Stimulated activated CD4-positive, alpha-beta T cell treated with anti-CD3 and anti-CD28 coated beads, TNF-alpha, amount 100 ng/mL, for 48 hours (primary cell): ENCODE data around the gene ADCYAP1R1.

Experiments
- DNase-seq, 3 donors: peaks; one replicate each; pipeline ENCODE4 v3.0.0-alpha.2; 2020; ENCODE audit warnings: low read depth in 3 of 3

Gene ADCYAP1R1

DNA sequence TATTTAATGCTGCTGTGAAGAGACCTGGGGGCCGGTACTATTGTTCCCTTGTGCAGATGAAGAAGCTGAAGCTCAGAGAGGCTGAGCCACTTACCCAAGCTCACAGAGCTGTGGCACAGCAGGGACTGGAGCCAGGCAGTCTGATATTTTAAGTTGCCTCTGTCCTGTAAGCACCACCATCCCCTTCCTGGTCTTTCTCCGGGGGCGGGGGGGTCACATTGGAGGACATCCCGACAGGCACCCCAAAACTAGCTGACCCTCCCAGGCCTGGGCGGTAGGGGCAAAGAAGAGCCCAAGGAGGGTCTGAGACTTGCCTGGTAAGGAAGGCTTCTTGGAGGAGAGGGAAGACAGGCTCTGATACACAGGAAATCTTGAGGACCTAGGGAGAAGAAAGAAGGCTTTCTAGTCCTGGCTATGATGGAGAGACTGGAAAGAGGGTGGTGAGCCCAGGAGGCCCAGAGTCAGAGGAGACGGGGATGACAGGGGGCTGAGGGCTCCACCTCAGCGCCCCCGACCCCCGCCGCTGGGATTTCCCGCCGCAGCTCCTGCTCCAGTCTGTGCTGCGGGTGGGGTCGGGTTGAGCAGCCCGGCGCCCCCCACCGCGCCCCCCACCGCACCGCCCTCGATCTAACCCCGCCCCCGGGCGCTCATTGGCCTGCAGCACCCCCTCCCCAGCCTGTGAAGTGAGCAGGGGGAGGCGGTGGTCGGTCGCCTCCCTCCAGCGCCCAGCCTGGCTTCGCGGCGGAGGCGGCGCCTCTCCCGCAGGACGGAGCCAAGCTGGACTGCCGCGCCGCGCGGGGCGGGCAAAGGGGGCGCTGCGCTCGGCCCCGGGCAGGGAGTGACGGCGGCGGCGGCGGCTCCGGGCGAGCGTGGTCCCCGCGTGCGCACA, at the start of gene ADCYAP1R1:
Gene ADCYAP1R1 (plus strand): TSS at position 711 of the 889 bp plus-strand sequence. CDS start 10,957 bp downstream, outside the sequence.
- no peak for DNase-seq

DNA sequence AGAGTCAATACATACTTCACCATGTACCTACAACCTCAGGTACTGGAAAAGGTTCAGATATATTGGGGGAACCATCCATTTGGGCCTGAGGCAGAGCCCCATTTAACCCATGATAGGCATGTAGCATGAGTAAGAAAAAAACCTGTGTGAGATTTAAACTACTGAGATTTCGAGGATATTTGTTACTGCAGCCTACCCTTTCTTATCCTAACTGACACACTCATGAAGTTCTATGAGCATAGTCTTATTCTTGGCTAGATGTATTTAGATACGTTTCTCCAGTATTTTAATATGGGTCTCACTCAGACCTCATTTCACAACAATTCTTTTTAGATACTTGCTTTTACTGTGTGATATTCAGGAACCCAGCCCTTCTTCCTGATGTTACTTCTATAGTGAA, 49.0 kb upstream of the ADCYAP1R1 start:
- DNase-seq, result no peak

- DNase-seq, result no peak
Measured at GRCh38 chr7:31003721-31004120, 48.4 kb upstream of the ADCYAP1R1 start.

GRCh38 chr7:31004393-31004792, 47.7 kb upstream of the ADCYAP1R1 start:
- DNase-seq, result no peak

GRCh38 chr7:31006857-31007256, 45.3 kb upstream of the ADCYAP1R1 start:
- DNase-seq, result no peak

DNA sequence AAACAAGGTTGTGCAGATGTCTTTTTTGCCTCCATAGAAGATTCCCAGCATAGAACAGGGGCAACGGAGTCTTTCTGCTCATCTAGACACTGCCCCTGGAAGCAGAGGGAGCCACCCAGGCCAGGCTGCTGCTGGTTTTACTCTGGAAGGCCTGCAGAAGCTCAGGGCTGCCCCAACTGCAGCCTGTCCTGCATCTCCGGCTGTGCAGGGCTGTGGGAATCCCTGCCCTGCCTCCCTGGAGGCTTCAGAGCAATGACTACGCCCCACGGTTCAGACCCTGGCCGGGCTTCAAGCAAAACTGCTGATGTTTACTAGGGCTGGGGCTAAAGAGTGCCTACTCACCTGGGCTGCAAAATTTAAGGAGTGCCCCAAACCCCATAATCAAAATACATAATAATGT, 44.5 kb upstream of the ADCYAP1R1 start:
- DNase-seq, result no peak

GRCh38 chr7:31014826-31015225, 37.3 kb upstream of the ADCYAP1R1 start:
- DNase-seq, result no peak

DNA sequence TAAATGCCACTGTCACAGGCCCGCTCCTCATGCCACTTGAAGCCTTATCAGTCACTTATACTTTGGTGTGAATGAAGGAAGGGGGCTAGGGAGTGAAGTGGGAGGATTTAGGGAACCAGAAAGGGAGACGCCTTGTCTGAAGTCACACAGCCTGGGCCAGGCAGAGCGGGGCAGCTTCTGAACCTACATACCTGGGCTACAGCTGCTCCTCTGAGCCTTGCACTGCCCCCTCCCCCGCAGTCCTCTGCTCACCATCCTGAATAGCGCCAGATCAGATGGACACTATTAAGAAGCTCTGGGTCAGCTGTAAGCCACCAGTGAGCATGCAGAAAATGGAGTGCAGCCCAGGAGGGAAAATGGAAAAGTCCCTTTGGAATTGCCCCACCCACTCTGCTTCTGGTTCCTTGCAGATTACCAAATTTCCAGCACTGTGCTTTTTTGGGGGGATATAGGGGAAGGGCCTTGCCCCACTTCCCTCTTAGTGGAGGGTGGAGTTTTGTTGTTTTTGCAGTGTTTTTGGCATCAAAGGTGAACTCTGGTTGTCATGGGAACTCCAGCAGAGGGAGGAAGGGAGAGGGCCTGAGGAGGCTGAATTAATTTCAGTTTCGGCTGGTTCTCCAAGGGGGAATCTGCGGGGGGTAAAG, 35.0 kb upstream of the ADCYAP1R1 start:
- DNase-seq, result no peak

GRCh38 chr7:31017721-31018120, 34.4 kb upstream of the ADCYAP1R1 start:
- no peak for DNase-seq

GRCh38 chr7:31019509-31019908, 32.6 kb upstream of the ADCYAP1R1 start:
- DNase-seq, result no peak

- no peak for DNase-seq
Measured at GRCh38 chr7:31020161-31020560, 31.9 kb upstream of the ADCYAP1R1 start.

- no peak for DNase-seq
Measured at GRCh38 chr7:31020652-31021051, 31.5 kb upstream of the ADCYAP1R1 start.

- no peak for DNase-seq
Measured at GRCh38 chr7:31022117-31022516, 30.0 kb upstream of the ADCYAP1R1 start.

- no peak for DNase-seq
Measured at GRCh38 chr7:31022726-31023125, 29.4 kb upstream of the ADCYAP1R1 start.

DNA sequence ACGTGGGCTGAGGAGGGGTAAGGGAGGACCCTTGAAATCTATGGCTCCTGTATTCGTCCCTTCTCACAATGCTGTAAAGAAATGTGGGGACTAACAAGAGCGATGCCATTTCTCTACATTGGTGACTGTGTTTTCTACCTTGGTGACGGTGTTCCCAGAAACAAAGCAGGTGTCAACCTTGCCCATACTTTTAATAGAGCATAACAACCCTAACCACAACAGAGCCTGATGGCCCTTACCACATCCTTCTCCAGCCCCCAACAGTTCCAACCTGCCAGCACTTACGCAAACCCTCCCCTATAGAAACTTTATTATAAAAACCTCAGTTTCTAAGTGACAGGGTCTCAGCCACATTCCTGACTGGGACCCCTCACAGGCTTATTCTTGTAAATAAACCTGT, 28.2 kb upstream of the ADCYAP1R1 start:
- no peak for DNase-seq

- DNase-seq, result no peak
Measured at GRCh38 chr7:31027161-31027965, 24.7 kb upstream of the ADCYAP1R1 start.

- DNase-seq, result no peak
Measured at GRCh38 chr7:31028006-31028405, 24.1 kb upstream of the ADCYAP1R1 start.

DNA sequence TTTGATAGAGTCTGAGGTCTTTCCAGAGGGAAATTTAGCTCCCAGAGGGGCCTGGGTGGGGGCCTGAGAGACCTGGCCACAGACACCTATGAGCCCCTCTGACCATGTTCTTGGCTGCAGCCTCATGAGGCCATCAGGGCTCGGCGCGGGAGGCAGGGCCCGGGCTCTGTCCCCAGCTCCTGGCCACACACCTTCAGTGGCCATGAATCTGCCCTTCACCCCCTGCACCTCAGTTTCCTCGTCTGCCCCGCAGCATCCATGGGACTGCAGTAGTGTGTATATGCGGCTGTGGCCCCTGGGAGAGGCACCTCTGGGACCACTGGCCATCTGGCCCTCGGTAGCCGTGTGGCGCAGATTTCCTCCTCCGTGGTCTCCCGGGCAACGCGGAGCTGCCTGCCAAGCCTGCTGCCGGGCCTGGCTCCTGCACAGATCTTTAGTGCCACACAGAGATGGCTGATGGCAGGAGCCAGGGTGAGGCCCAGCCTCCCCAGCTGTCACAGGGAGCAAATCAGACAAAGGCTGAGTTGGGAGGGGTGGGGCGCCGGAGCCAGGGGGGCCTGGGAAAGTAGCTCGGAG, 23.6 kb upstream of the ADCYAP1R1 start:
- DNase-seq, result no peak

DNA sequence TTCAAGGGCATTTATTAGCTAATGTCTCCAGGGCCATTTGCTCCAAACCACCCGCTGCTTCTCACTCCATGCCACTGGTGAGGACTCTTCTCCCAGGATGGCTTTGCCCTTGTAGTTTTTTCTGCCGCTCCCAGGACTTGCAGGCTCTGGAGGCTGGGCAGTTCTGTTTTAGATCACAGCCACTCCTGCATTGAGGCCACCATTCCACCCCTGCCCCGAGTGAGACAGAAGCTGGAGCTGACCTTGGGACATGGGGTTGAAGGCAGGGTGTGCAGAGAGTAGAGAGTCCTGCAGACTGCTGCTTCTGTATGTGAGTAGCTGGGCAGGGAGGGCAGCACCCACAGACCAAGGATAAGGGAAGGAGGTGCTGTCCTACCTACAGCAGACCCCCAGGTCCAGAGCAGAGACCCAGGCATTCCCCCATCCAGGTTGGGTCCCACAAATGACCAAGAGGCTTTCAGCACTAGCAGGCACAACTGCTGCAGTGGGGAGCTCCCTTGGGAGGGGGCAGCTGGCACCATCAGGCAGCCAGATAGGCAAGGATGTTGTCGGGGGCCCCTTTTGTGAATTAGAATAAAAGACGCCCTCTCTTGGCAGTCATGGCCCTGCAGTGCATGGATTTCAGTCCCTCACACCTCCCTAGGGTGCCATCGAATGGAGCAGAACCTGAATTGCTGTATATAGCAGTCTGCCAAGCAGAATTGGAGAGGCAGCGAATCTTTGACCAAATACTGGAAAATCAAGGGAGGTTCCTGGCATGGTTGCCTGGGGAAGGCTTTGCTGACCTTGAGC, 22.7 kb upstream of the ADCYAP1R1 start:
- no peak for DNase-seq

DNA sequence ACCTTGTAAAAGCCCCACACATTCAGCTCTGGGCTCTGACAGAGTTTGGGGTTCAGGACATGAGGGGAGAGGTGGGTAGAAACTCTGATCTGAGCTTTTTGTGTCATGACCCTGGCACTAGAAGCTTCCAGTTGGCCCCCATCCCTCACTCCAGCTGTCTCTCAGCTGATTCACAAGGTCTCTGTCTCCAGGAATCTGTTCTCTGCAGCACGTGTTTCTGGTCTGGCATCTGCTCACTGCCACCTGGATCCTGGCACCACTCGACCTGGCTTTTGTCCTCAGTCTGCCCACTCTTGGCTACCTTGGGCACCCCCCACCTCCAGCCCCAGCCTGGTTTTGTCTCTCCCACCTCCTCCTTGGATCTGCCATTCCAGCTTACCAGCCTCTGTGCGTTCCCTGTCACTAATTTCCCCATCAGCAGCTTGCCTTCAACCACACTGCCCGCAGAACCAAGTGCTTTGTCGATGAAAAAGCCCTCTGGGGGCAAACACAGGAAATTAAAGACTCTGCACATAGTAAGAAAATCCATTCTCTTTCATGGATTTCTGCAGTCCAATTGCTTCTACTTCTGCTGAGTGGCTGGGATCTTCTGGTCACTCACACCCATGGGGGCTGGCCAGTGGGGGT, 18.3 kb upstream of the ADCYAP1R1 start:
- DNase-seq, result no peak

GRCh38 chr7:31036924-31037323, 15.2 kb upstream of the ADCYAP1R1 start:
- no peak for DNase-seq
